GM21515 (cell line): ENCODE measurements around the gene USB1.
"Not testable (repeated sequence)": the region's sequence is repeated elsewhere in the genome, so short reads cannot be mapped to it uniquely, and the experiment has no call there.

Source experiments
- ATAC-seq: cut with Tn5 transposase; IDR thresholded peaks from one replicate; pipeline ENCODE4 v1.9.1; 2021; ENCODE audit not compliant: unreplicated experiment

USB1 gene

DNA sequence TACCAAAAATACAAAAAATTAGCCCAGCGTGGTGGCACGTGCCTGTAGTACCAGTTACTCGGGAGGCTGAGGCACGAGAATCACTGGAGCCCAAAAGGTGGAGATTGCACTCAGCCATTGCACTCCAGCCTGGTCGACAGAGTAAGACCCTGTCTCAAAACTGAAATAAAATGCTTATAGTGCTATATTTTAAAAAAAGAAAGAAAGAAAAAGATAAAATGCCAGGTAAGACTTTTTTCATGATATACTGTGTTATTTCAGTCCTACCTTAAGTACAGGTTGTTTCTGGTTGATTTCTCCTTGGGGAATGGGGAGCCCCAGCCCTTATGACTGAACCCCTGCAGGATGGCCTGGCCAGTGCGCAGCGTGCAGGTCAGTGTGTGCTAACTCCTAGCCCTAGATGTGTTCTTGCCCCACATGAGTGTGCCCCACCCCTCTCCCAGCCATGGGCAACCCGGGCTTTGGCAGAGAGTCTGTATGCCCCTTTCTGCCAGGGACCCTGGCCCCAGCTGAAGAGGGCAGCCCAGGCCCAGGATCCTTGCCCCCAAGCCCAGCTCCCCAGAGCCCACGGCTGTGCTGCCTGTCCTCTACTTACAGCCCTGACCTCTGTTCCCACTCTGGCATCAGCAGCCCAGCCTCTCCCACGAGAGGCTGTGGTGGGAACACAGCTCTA is 31.6 kb upstream of the USB1 start:
- ATAC-seq = no peak

GRCh38 chr16:57970319-57970718 is 30.9 kb upstream of the USB1 start:
- no peak for ATAC-seq

GRCh38 chr16:57970970-57971369 is 30.2 kb upstream of the USB1 start, which contains the start of gene CNGB1:
Gene CNGB1, minus strand, starts transcription at chr16:57971128. Its CDS starts 3,842 bp downstream, at chr16:57967286.
- ATAC-seq = no peak

- no peak for ATAC-seq
Observed at GRCh38 chr16:57971848-57972247, 29.4 kb upstream of the USB1 start.

- no peak for ATAC-seq
Observed at GRCh38 chr16:57972306-57972705, 28.9 kb upstream of the USB1 start.

DNA sequence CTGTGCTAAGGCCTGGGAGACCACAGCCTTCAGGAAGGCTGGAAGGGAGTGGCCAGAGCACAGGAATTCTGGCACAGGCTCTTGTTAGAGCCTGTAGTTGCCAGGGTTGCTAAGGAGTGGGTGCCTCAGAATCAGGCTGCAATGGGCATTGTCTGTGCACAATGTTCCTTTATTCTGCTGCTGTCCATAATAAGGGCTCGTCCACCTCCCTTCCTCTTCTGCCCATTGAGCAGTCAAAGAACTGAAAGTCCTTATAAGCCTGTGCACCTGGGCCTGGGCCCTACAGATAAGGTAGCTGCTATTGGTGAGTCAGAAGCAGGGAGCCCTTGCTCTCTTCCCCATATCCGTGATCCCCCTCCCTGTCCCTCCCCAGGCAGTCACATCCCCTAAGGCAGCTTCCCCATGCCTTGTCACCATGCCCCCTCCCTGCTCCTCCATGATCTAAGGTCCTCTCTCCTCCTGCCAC is 24.8 kb upstream of the USB1 start:
- no peak for ATAC-seq

- no peak for ATAC-seq
Observed at GRCh38 chr16:57977418-57978069, 23.7 kb upstream of the USB1 start.

DNA sequence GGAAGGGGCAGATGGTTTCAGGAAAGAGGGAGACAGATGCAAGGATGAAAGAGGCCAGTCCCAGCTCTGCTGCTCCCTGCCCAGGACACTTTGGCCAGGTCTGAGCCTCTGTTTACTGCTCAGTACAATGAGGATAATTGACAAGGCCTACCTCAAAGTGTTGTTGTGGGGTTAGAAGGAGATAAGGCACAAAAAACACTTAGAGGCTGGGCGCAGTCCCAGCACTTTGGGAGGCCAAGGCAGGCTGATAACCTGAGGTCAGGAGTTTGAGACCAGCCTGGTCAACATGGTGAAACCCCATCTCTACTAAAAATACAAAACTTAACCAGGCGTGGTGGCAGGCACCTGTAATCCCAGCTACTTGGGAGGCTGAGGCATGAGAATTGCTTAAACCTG is 23.1 kb upstream of the USB1 start:
- not testable (repeated sequence) for ATAC-seq

GRCh38 chr16:57979006-57979585 is 22.1 kb upstream of the USB1 start:
- no peak for ATAC-seq

- ATAC-seq = no peak
Observed at GRCh38 chr16:57981636-57982035, 19.6 kb upstream of the USB1 start.

DNA sequence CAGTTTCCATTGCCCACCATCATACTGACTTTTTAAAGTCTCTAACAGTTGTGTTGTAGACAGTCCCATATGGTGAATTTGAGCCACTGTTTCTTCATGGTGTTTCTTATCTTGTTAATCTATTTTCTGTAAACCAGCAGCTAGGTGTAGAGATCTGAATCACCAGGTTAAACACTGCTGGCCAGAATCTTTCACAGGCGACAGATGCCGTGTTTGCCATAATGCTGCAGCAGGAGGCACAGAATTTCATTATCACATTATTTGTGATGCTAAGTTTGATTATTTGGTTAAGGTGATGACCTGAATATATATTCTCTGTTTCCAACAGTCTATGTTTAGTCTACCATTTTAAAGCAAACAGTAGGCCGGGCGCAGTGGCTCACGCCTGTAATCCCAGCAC is 18.8 kb upstream of the USB1 start:
- ATAC-seq = no peak

DNA sequence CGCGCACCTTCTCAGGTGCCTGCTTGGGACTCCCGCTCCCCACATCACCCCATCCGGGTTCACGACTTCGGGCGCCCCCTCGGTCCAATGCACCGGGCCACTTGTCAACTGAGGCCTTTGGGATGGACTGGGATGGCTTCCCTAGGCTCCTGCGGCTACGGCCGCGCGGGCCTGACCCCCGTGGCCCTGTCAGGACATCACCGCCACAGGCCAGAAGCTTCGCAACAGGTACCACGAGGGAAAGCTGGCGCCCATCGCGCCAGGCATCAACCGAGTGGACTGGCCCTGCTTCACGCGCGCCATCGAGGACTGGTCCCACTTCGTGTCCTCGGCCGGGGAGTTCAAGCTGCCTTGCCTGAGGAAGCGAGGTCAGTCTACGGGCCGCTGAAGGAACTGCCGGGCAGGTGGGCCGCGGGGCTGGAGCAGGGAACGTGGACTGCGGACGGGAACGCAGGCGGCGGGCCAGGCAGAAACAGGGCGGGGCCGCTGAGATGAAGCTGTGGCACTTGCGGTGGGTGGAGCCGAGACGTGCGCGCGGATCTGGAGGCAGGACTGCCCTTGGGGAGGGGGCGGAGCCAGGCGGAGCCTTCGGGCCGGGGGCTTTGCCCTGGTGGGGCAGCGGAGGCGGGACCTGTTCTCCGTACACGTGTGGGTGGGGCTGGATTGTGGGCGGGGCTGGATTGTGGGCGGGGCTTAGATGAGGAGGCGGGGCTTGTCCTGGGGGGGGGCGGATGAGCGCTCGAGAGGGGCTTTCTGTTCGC is 16.6 kb upstream of the USB1 start:
- ATAC-seq = no peak

GRCh38 chr16:57985204-57986181 is 15.7 kb upstream of the USB1 start:
- no peak for ATAC-seq

- ATAC-seq = no peak
Observed at GRCh38 chr16:57986196-57986595, 15.0 kb upstream of the USB1 start.

GRCh38 chr16:57987441-57988177 is 13.6 kb upstream of the USB1 start:
- ATAC-seq = no peak

DNA sequence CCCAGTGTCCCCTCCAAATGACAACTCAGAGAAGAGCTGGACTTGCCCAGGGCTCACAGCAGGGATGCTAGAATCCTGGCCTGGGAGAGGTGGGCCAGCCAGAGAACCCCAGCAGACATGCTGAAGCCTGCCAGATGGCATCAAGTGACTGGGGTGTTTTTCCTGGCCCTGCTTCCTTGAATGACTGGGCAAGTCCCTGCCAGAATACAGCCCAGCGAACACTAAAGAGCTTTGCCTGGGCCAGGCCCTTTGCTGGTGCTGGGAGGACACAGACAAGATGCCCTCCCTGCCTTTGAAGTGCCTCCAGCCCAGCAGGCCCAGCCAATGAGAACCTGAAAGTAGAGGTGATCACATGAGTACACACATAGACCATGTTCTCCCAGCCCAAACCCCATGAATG is 12.3 kb upstream of the USB1 start:
- no peak for ATAC-seq

- no peak for ATAC-seq
Observed at GRCh38 chr16:57991551-57992059, 9.6 kb upstream of the USB1 start.

DNA sequence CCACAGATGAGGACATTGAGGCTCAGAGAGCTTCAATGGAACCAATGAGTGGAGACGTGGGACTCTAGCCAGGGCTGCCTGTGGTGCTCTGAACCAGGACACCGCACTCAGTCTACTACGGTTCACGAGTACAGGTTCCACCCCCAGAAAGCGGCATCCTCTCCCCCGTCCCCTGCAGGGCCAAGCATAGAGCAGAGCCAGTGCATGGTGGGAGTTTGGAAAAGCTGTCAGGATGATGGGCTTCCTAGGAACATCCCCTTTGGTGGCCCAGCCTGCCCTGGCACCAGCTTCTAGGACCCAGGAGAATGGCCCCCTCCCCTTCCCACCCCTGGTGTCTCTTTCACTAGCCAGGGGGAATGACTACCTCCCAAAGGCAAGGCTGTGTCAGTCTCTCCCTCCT is 9.1 kb upstream of the USB1 start:
- no peak for ATAC-seq

DNA sequence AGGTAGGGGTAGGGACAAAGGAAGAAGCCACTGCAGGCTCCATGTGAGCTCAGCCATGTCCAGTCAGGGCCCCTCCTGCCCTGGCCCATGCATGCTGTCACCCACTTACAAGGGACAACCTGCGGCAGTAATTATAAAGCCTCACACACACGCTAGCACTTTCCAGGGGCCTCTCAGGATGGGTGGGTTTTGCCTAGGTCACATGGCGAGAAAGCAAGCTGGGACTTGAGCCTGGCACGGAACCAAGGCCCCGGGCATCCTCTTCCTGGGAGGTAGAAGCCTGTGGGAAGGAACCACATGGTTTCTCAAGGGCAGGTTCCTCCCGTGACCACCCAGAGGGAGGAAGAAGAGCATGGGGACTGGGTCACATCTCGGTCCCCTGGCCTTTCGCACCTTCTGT is 7.8 kb upstream of the USB1 start:
- no peak for ATAC-seq

- ATAC-seq = no peak
Observed at GRCh38 chr16:57993897-57994296, 7.3 kb upstream of the USB1 start.
